Stimulated activated CD8-positive, alpha-beta memory T cell treated with anti-CD3 and anti-CD28 coated beads, Interleukin-12 subunit alpha, Interleukin-12 subunit beta, amount 100 ng/mL, for 4 hours (primary cell): ENCODE data around the gene EML6.

ENCODE experiments used
- DNase-seq: peaks from one replicate; pipeline ENCODE4 v3.0.0-alpha.2; 2020; ENCODE audit warnings: low read depth

Gene EML6

DNA sequence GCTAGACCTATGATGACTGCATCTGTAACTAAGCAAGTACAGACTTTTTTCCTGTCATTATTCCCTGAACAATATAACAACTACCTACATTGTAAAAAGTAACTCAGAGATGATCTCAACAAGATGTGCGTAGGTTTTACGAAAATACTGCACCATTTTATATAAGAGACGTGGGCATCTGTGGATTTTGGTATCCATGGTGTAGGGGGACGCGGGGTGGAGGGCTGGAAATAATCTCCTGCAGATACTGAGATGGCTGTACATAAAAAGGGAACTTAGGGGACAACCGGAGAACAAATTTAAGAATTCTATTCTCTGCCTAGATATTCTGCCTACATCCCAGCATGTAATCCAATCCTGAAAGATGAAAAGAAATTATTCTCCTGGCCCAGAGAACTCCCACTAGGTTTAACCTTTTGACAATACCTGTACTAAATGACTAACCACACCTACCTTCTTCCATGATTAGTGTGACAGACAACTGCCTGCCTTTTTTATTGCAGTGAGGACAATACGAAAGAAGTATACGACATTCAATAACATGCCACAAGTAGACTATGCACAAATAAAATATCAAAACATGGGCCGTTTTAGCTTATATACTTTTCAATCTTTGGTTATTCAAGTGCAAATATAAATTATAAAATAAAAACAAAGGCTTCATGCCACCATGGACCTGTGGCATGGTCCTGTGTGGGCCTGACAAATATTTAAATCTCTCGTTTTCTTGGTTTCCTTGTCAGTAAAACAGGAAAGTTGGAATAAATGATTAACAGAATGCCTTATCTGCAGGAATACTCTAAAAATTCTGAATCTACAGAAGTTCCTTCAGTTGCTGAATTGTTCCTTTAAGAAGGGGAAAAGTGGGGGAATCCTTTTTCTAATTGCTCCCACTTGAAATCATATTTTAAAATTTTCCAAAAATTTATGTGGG, 280.5 kb downstream of the EML6 start:
- no peak for DNase-seq

DNA sequence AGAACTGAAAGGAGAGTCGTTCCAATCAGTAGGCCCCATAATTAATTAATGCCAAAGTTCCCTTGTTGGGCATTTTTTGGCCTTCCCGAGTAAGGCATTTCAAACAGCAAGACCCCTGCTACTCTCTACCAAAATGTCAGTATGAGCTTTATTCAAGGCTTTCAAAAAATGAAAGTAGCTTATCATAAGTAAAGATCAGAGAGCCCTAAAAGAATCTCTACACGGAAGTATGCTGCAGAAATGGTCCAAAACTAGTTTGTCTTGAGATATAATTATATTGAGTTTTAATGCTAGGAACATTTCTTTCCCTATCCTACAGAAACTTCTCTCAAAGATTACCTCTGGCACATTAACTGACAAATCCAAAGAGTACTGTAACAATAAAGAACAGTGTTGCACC, 282.8 kb downstream of the EML6 start:
- DNase-seq, result no peak

DNA sequence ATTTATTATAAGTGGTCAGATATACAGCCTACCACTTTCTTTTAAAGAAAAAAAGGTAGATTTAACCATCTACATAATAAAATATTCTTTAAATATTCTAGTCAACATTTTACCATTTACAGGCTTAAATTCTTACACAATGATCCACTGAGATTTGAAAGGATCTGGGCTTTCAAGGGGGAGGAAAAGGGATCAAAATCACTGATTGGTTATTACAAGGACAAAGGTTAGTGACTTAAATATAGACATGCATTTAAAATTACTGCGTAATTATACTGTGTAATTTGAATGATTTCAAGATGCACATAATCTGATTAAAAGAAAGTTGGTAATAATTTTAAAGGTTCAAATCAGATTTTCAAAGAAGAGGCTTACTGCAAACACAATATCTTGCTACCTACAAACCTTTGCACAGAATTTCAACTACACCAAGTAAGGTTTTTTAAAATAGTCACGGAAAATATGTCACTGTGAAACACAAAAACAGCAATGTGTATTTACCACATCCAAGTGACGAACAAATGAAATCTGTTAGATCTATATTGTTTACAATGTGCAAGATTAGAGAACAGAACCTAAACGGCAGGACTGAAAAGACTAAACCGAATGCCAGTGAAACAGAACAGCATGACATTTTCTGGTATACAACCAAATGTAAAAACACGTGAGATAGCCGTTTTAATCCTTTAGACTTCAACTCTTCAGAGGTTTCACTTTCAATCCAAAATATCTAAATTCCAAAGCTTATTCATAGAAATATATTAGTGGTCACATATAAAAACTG, 286.0 kb downstream of the EML6 start:
- DNase-seq, result no peak

DNA sequence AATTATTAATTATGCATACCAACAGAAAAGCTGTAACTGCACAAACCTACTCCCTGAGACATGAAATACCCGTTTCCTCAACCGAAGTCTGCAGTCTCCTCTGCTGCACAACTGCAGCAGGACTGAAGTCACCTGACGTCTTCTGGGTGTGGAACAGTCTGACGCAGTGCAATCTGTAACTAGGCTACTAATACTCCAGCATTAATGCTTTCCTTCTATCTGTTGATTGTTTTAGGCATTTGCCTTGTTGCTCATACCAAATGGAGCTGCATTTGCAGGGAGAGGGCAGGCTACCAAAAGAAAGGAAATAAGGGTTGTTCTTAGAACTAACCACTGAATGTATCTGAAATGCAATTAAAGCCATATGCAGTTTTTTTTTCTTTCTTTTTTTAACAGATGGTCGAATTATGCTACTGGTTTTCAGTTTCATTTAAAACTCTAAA, 286.7 kb downstream of the EML6 start:
- DNase-seq, result no peak

DNA sequence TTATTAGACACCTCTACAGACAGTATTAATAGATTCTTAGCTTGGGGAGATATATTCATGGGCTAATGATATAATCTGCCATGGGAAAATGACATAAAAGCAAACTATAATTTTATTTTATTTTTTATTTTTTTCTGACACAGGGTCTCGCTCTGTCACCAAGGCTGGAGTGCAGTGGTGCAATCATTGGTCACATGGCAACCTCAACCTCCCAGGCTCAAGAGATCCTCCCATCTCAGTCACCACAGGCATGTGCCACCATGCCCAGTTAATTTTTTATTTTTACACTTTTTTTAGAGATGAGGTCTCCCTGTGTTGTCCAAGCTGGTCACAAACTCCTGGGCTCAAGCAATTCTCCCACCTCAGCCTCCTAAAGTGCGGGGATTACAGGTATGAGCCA, 287.5 kb downstream of the EML6 start:
- no peak for DNase-seq

DNA sequence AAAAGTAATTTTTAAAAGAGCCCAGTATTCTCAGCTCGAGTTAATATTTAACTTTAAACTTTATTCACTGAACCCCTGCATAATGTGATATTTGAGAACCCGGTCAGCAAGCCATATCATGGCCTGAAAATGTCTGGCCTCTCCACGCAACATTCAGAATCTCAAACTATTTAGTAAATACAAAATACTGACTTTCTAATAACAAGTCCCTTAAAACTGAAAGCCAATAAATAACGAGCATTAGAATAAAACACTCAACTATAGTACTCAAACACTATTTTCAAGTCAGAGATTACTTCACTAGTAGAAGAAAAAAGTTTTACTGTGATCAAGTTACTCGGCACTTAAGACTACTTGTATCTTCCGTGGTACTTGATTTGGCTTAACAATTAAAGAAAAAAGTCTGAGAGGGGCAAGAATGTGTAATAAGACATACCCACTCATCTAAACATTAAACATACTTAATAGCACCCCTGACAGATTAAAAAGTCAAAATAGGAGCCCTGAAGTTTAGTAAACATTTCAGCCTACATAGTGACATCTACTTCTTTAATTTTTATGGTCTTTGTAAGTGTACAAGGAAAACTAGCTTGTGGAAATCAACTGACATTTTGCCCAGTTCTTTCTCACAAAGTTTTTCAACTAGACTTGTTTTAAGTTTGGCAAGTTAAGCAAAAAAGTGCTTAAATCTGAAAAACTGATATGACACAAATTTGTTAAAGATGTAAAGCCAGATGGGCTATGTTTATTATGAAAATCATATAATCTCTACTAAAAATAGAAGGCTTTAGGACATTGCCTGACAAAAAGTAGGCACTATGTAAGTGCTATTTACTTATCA, 288.6 kb downstream of the EML6 start:
- DNase-seq, result no peak

DNA sequence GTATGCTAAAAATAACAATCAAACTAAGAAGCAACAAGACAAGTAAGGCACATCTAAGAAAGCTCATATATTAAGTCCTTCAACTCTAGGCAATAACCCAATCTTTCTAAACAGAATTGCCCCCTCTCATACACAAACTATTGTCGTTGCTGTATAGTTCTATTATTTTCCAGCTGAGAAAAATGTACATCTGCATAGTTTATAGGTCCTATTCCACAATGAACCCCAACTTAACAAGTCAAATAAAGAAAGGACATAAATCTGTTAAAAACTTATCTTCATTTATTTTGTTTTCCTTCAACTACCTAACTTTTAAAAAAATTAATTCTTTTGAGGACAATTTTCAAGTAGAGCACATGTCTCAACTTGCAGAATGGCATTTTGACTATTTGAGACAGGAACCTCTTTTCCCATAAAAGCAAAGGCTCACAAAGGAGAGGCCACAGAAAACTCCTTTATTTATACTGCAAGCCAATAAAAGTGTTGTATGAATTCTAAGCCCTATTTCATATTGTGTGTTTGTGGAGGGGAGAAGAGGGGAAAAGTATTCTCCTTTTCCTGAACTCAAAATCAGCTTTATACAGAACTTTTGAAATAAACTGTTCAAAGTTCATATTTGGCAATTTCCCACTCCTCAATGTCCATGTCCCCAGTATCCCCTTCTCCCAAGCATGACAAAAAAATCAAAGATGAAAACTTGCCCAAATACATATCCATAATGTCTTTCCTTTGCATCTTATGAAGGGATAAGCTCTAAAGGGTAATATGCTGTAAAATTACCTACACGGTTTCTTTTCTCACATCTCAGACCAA, 289.4 kb downstream of the EML6 start:
- DNase-seq, result no peak

DNA sequence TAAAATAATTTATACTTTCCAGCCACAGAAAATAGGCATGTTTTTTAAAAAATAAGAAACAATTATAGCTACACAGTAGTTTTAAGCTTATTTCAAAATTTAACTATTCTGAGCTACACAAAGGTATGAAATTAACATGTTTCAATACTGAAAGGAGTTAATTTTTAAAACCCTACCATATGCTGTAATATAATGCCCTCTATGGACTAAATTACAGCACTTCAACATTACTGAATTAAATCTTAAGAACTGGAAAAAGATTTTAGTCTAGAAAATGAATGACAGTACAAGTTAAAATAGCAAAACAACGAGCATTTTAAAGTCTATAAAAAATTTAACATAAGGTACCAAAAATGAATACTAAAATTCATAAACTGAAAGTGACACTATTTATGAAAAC, 290.5 kb downstream of the EML6 start:
- no peak for DNase-seq

DNA sequence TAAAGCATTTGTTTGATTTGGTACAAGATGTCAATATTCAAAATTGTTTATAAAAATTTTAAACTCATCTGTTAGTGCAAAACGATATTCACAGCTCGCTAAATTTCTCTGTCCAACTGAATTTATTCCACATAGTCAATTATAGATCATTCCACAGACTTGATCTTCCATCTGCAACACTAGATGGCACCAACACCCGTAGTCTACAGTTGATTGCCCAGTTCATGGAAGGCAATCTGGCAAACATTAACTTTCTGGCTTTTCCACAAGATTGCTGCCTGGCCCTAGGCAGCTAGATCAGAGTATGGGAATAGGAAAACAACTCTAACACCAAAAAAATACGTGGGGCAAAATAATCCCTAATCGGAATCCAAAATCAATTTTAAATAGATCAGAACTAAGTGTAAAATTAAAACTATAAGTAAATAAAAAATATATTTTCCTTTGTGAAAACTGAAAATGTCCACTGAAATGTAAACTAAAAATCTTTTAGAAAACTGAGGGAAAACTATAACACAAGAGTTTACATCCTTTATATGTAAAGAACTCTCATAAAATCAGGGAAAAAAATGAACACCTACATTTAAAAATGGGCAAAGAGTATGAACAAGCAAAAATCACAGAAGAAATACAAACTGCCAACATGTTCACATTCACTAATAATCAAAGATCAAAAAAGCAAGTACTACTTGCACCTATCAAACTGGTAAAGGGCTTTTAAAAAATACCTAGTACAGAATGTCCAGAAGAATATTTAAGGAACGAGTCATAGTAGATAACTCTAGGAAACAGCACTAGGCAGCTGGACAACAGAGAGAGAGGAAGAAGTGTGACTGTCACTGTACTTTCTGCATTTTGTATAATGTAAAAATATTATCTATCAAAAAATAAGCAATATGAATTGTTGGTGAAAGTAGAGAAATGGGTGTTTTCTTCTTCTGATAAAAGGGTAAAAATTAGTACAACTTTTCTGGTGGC, 291.8 kb downstream of the EML6 start:
- DNase-seq, result no peak

DNA sequence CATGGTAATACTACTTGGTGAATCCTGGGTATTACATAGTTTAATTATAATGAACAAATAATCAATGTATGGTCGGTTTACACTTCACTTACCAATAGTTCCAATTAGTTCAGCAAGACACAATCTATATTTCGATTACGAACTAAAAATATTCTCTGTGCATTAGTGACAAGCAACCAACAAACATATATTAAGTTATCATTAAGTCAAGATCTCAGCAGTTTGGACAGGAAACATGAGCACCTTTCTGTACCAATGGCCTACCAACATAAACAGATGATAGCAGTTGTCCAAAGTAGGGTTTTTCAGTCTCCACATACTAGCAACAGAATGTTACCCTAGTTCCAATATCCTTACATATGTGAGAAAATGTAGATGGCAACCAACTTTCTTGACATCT, 294.0 kb downstream of the EML6 start:
- DNase-seq, result no peak

DNA sequence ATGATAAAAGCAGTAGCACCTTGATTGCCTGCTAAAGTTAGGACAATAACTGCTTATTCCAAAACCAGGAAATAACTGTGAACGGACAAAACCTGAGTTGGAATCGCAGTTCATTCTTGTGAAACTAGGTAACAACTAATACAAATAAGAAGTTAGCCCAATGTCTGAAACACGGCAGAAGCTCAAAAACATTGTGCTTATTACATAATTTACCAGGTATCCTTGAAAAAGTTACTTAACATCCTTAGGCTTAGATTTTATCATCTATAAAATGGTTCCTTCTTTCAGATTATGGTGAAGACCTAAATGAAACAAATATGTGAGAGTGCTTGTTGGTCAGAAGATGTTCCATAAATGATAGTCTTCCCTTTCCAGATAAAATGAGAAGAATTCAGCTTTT, 294.4 kb downstream of the EML6 start:
- no peak for DNase-seq

DNA sequence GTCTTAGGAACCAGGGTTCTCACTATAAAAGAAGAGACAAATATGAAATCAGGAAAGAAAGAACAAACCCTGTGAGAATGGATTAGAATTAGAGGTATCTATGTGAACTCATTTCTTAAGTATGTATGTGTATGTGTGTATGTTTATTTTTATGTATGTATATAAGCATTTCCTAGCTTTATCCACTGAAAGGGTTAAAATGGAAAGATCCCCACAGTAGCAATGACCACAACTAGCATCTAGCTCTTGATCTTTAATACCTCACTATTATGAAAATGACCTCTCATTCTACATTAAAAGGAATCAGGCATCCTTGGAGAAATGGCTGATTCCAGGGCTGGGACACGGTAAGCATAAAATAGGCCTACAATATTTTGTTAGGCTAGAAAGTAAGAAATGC, 295.2 kb downstream of the EML6 start:
- no peak for DNase-seq

DNA sequence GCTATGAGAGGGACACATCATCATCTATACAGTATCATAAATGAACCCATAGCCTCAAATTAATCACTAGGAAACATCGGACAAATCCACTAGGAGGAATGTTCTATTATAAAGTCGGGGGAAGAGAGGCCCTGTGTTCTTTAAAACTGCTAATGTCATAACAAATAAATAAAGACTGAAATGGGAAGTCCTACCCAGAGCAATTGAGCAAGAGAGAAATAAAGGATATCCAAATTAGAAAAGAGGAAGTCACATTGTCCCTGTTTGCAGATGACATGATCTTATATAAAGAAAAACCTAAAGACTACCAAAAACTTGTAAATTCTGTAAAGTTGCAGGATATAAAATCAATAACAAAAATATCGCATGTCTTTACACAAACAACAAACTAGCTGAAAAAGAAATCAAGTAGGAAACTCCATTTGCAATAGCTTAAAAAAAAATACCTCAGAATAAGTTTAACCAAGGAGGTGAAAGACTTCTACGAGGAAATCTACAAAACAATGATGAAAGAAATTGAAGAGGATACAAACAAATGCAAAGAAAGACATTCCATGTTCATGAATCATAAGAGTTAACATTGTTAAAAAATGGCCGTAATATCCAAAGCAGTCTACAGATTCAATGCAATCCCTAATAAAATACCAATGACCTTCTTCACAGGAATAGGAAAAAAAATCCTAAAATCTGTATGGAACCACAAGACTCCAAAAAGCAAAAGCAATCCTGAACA, 296.2 kb downstream of the EML6 start:
- DNase-seq, result no peak
